Measurements from ENCODE around the gene LRBA. TPM values are rescaled to one million over a fixed set of nuclear protein-coding genes. Genes with fewer than 3 reads are reported as not detected.

The LRBA gene
- total RNA-seq, 1 experiment from 2014 or later: 55.3 TPM

- H3K4me1 ChIP-seq (ENCODE audit: insufficient read depth, low read length): no peaks in the 10 kb centered on the region; the same call in 1 of the 2 replicates
Measured at GRCh38 chr4:150543042-150543441, 472.0 kb downstream of the LRBA start.

More at GRCh38 chr4:150543042-150543441, 472.0 kb downstream of the LRBA start:
- Histone ChIP-seq H3K27ac (ENCODE audit: insufficient read length, low read depth, low read length) (no peak overlapping the region), H2BK12ac (ENCODE audit: insufficient read length, low read depth, low read length) (no peak overlapping the region), H3K79me2 (ENCODE audit: insufficient read depth, low read length) (no peaks in the 10 kb centered on the region), H3K79me1 (ENCODE audit: insufficient read depth, low read depth, low read length, poor library complexity, severe bottlenecking) (no peaks in the 10 kb centered on the region), H3K9ac (ENCODE audit: extremely low read depth, insufficient read length, low read length) (no peak overlapping the region), H2AFZ (ENCODE audit: low read length) (no peak overlapping the region), H2BK15ac (ENCODE audit: low read depth, low read length) (no peak overlapping the region), H3K14ac (ENCODE audit: insufficient read depth, low read length) (no peak overlapping the region), H3K27me3 (ENCODE audit: insufficient read depth, low read length) (no peaks in the 10 kb centered on the region), H2AK5ac (ENCODE audit: insufficient read length, low read length) (no peak overlapping the region), H3K4ac (ENCODE audit: low read depth, low read length) (no peak overlapping the region), H3K9me3 (ENCODE audit: control insufficient read depth, low read depth, low read length) (no peaks in the 10 kb centered on the region), H4K91ac (ENCODE audit: insufficient read length, low read depth, low read length) (no peak overlapping the region), H3K4me2 (ENCODE audit: insufficient read depth, insufficient read length, low read length) (no peak overlapping the region), H4K20me1 (ENCODE audit: control insufficient read depth, insufficient read depth, insufficient read length) (no peaks in the 10 kb centered on the region), H3K56ac (ENCODE audit: insufficient read length, low read depth, low read length) (no peak overlapping the region), H3T11ph (ENCODE audit: low read length) (no peak overlapping the region), H4K8ac (replicated peaks; ENCODE audit: insufficient read length, low read depth, low read length) (no peak overlapping the region), H2BK5ac (ENCODE audit: insufficient read length, low read length) (no peak overlapping the region), H3K18ac (ENCODE audit: insufficient read length, low read depth, low read length) (no peak overlapping the region), H4K5ac (ENCODE audit: insufficient read length, low read depth, low read length) (no peak overlapping the region), H3K23ac (ENCODE audit: insufficient read length, low read depth, low read length) (no peak overlapping the region), H2BK20ac (ENCODE audit: low read depth, low read length, poor library complexity, severe bottlenecking) (no peak overlapping the region), H3K23me2 (ENCODE audit: insufficient read length, low read depth, low read length, poor library complexity, severe bottlenecking) (no peaks in the 10 kb centered on the region), H2BK120ac (ENCODE audit: low read depth, low read length, poor library complexity, severe bottlenecking) (no peak overlapping the region)
- no peak for TF ChIP-seq CTCF (conservative IDR thresholded peaks at IDR 0.05)
- Mint-ChIP-seq H3K27me3 (ENCODE audit: low read depth) (no peaks in the 10 kb centered on the region), H3K27ac (peak overlapping the region in 1 of 3 experiments; percentile 35; a peak in 2 of 7 replicates), H3K4me1 (peaks cover 29 to 42% of the 10 kb centered on the region in 2 experiments), H3K9me3 (no peaks in the 10 kb centered on the region), H3K36me3 (ENCODE audit: insufficient read depth in 1 of 3, low read depth in 3 of 3) (no peaks in the 10 kb centered on the region), H3K4me3 (no peak overlapping the region)
- WGBS (ENCODE audit: extremely low coverage, insufficient read length, low lambda C conversion rate): no CpG with 5 or more reads among the region's 1 CpG
- no peak for DNase-seq
